Measurements from ENCODE around the gene LRRD1. TPM values are rescaled to one million over a fixed set of nuclear protein-coding genes. Genes with fewer than 3 reads are reported as not detected.
"Not testable (repeated sequence)": the region's sequence is repeated elsewhere in the genome, so short reads cannot be mapped to it uniquely, and the experiment has no call there.

LRRD1 gene
- total RNA-seq, 1 experiment from 2014 or later: not detected

GRCh38 chr7:92192326-92192725 lies 13.4 kb upstream of the LRRD1 start (continued):
- TF ChIP-seq JUN (CRISPR knock-in tag; IDR thresholded peaks at IDR 0.05): no peak
- TF ChIP-seq NFE2L1 (CRISPR knock-in tag; IDR thresholded peaks at IDR 0.05): no peak
- TF ChIP-seq HMGA2 (CRISPR knock-in tag; IDR thresholded peaks at IDR 0.05): no peak
- no peak for TF ChIP-seq TCF7 (CRISPR knock-in tag; IDR thresholded peaks at IDR 0.05; ENCODE audit: low read depth)
- no peak for TF ChIP-seq PREB (CRISPR knock-in tag; IDR thresholded peaks at IDR 0.05; ENCODE audit: borderline replicate concordance)
- no peak for TF ChIP-seq MLX (CRISPR knock-in tag; IDR thresholded peaks at IDR 0.05)
- no peak for TF ChIP-seq ZNF423 (CRISPR knock-in tag; IDR thresholded peaks at IDR 0.05)

GRCh38 chr7:92189246-92189645 lies 10.3 kb upstream of the LRRD1 start:
- DNase-seq (ENCODE audit: low spot score); CTCF ChIA-PET; H3K27ac Mint-ChIP-seq; ATAC-seq; H3K4me3 Mint-ChIP-seq; H3K4me1 Mint-ChIP-seq; POLR2A ChIA-PET: not testable (repeated sequence)
- H3K27me3 Mint-ChIP-seq (ENCODE audit: low read depth): peaks cover 45% of the 10 kb centered on the region
- H3K36me3 Mint-ChIP-seq: peaks cover 59% of the 10 kb centered on the region
- H3K9me3 Mint-ChIP-seq: peaks cover 54% of the 10 kb centered on the region

- CTCF ChIA-PET; DNase-seq (ENCODE audit: low spot score); H3K27ac Mint-ChIP-seq; POLR2A ChIA-PET; H3K4me1 Mint-ChIP-seq; H3K4me3 Mint-ChIP-seq; ATAC-seq: not testable (repeated sequence)
- Mint-ChIP-seq H3K27me3 (ENCODE audit: low read depth) (peaks cover 42% of the 10 kb centered on the region), H3K36me3 (peaks cover 14% of the 10 kb centered on the region), H3K9me3 (peaks cover 31% of the 10 kb centered on the region)
Observed at GRCh38 chr7:92184294-92184693, 5.4 kb upstream of the LRRD1 start.

- CTCF ChIA-PET: interaction anchor here (0.5 to 1.1 kb wide), 2 partner anchors 21 to 270 kb away, joined by 4 read pairs; partner anchors contain the start of gene GATAD1
- no peak for TF ChIP-seq ARID4B (CRISPR knock-in tag; IDR thresholded peaks at IDR 0.05; ENCODE audit: borderline replicate concordance)
- TF ChIP-seq USF2 (CRISPR knock-in tag; IDR thresholded peaks at IDR 0.05): no peak
- no peak for TF ChIP-seq TP53 (CRISPR knock-in tag; IDR thresholded peaks at IDR 0.05)
- no peak for TF ChIP-seq ATF3 (CRISPR knock-in tag; conservative IDR thresholded peaks at IDR 0.05)
- TF ChIP-seq ZNF416 (CRISPR knock-in tag; IDR thresholded peaks at IDR 0.05): no peak
- no peak for TF ChIP-seq GRHL2 (CRISPR knock-in tag; IDR thresholded peaks at IDR 0.05; ENCODE audit: insufficient replicate concordance, severe bottlenecking)
- TF ChIP-seq E2F5 (CRISPR knock-in tag; IDR thresholded peaks at IDR 0.05): no peak
- no peak for TF ChIP-seq RELA (CRISPR knock-in tag; IDR thresholded peaks at IDR 0.05; ENCODE audit: borderline replicate concordance)
- TF ChIP-seq ZNF121 (CRISPR knock-in tag; IDR thresholded peaks at IDR 0.05): no peak
- no peak for TF ChIP-seq ZNF396 (CRISPR knock-in tag; IDR thresholded peaks at IDR 0.05; ENCODE audit: borderline replicate concordance)
- TF ChIP-seq NFE2L1 (CRISPR knock-in tag; IDR thresholded peaks at IDR 0.05): no peak
- no peak for TF ChIP-seq FOXJ3 (CRISPR knock-in tag; IDR thresholded peaks at IDR 0.05; ENCODE audit: borderline replicate concordance)
- TF ChIP-seq IRF2 (CRISPR knock-in tag; IDR thresholded peaks at IDR 0.05; ENCODE audit: borderline replicate concordance, low read depth): no peak
- no peak for TF ChIP-seq E2F1 (CRISPR knock-in tag; IDR thresholded peaks at IDR 0.05)
- TF ChIP-seq TEAD4 (CRISPR knock-in tag; IDR thresholded peaks at IDR 0.05): no peak
Observed at GRCh38 chr7:92177362-92177761, 1.6 kb downstream of the LRRD1 start.

More at GRCh38 chr7:92177362-92177761, 1.6 kb downstream of the LRRD1 start:
- Mint-ChIP-seq H3K27ac (no peak overlapping the region), H3K4me1 (0 out of 2 replicates have a peak, but pooled peaks cover 3% of the 10 kb centered on the region), H3K36me3 (no peaks in the 10 kb centered on the region), H3K27me3 (ENCODE audit: low read depth) (peaks cover 21% of the 10 kb centered on the region), H3K9me3 (peaks cover 7% of the 10 kb centered on the region), H3K4me3 (no peak overlapping the region)
- ATAC-seq: no peak
- no peak for DNase-seq (ENCODE audit: low spot score)
- POLR2A ChIA-PET: interaction anchor here (0.6 kb wide), 1 partner anchor 21 kb away, joined by 6 read pairs; no protein-coding TSS in a partner anchor
